ENCODE data around the gene SMOC2. TPM values are rescaled to one million over a fixed set of nuclear protein-coding genes. Genes with fewer than 3 reads are reported as not detected.
A peak's percentile ranks its signal among the peaks of the same experiment; 100 is the strongest.

SMOC2 gene
- total and polyA plus RNA-seq, 12 donors: 3.0 to 32.0 (median 10.5) TPM

DNA sequence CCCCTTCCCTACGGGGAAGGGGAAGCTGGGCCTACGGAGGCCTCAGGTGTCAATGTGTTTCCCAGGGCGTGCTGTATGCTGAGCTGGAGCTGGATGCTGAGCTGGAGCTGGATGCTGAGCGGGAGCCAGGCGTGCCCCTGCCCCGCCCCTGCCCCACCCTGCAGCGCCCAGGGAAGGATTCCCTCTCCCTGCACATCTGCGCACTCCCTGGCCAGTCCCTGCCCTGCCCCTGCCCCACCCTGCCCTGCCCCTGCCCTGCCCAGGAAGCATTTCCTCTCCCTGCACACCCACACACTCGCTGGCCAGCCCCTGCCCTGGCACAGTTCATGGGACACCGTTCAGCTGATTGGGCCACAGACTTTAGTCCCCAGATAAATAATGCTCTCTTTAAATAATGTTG is 196.8 kb downstream of the SMOC2 start:
- Histone ChIP-seq H3K36me3 (replicated peaks in 1 of 2) (no peaks in the 10 kb centered on the region), H3K9me3 (replicated peaks in 1 of 3) (no peaks in the 10 kb centered on the region), H3K4me1 (replicated peaks in 1 of 2) (peaks cover 6 to 9% of the 10 kb centered on the region in 2 donors), H3K27ac (no peak overlapping the region), H3K27me3 (no peaks in the 10 kb centered on the region), H3K4me3 (no peak overlapping the region)
- WGBS, 4 donors: 41 to 68% (median 64%) methylated on average over 3 to 10 of the region's 10 CpGs
- no peak for TF ChIP-seq CTCF (IDR thresholded peaks at IDR 0.05)
- TF ChIP-seq POLR2A (IDR thresholded peaks at IDR 0.05): no peak
- intact Hi-C loops (cut with DNase I): no loop called here
- no peak for DNase-seq

GRCh38 chr6:168638468-168639271 is 197.7 kb downstream of the SMOC2 start:
- Histone ChIP-seq H3K27ac (peak overlapping the region in 1 of 5 donors; percentile 50), H3K4me1 (replicated peaks in 1 of 2) (peaks cover 6 to 9% of the 10 kb centered on the region in 2 donors), H3K36me3 (replicated peaks in 1 of 2) (no peaks in the 10 kb centered on the region), H3K9me3 (replicated peaks in 1 of 3) (no peaks in the 10 kb centered on the region), H3K4me3 (no peak overlapping the region), H3K27me3 (no peaks in the 10 kb centered on the region)
- TF ChIP-seq POLR2A (IDR thresholded peaks at IDR 0.05) (no peak), CTCF (IDR thresholded peaks at IDR 0.05) (no peak)
- no peak for DNase-seq
- intact Hi-C loops (cut with DNase I): no loop called here
- WGBS, 4 donors: 64 to 68% (median 65%) methylated on average over 20 to 22 of the region's 22 CpGs

DNA sequence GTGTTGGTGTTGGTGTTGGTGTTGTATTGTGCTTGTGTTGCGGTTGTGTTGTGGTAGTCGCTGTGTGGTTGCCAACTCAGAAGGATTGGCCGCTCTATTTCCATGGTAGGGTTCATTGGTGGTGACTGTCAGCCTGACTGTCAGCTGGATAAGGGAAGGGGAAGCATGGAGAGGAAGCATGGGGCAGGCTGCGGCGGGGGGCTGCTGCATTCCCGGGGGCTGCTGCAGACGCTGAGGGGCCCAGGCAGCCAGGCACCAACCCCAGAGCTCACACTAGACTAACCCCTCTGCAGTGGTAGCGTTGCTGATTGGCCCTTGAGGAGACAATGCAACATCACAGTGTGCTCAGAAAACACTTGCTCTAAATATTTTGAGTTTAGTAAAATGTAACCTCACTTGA is 199.2 kb downstream of the SMOC2 start:
- Histone ChIP-seq H3K4me3 (no peak overlapping the region), H3K4me1 (replicated peaks in 1 of 2) (peaks cover 6 to 9% of the 10 kb centered on the region in 2 donors), H3K36me3 (replicated peaks in 1 of 2) (no peaks in the 10 kb centered on the region), H3K27me3 (no peaks in the 10 kb centered on the region), H3K9me3 (replicated peaks in 1 of 3) (no peaks in the 10 kb centered on the region), H3K27ac (peak overlapping the region in 1 of 5 donors; percentile 1)
- TF ChIP-seq POLR2A (IDR thresholded peaks at IDR 0.05): no peak
- TF ChIP-seq CTCF (IDR thresholded peaks at IDR 0.05): no peak
- no peak for DNase-seq
- intact Hi-C loops (cut with DNase I): no loop called here
- 58 to 76% (median 64%) methylated on average over 6 to 8 of the region's 8 CpGs for WGBS, 4 donors

GRCh38 chr6:168640768-168641167 is 199.8 kb downstream of the SMOC2 start:
- Histone ChIP-seq H3K36me3 (replicated peaks in 1 of 2) (no peaks in the 10 kb centered on the region), H3K27me3 (no peaks in the 10 kb centered on the region), H3K9me3 (replicated peaks in 1 of 3) (no peaks in the 10 kb centered on the region), H3K27ac (peak overlapping the region in 1 of 5 donors; percentile 60), H3K4me3 (no peak overlapping the region), H3K4me1 (replicated peaks in 1 of 2) (peaks cover 6 to 9% of the 10 kb centered on the region in 2 donors)
- DNase-seq: no peak
- 17 to 26% (median 21%) methylated on average over 5 of the region's 5 CpGs for WGBS, 4 donors
- intact Hi-C loops (cut with DNase I): no loop called here
- no peak for TF ChIP-seq POLR2A (IDR thresholded peaks at IDR 0.05)
- TF ChIP-seq CTCF (IDR thresholded peaks at IDR 0.05): no peak
